ENCODE data around the gene TOR4A.

Gene TOR4A

DNA sequence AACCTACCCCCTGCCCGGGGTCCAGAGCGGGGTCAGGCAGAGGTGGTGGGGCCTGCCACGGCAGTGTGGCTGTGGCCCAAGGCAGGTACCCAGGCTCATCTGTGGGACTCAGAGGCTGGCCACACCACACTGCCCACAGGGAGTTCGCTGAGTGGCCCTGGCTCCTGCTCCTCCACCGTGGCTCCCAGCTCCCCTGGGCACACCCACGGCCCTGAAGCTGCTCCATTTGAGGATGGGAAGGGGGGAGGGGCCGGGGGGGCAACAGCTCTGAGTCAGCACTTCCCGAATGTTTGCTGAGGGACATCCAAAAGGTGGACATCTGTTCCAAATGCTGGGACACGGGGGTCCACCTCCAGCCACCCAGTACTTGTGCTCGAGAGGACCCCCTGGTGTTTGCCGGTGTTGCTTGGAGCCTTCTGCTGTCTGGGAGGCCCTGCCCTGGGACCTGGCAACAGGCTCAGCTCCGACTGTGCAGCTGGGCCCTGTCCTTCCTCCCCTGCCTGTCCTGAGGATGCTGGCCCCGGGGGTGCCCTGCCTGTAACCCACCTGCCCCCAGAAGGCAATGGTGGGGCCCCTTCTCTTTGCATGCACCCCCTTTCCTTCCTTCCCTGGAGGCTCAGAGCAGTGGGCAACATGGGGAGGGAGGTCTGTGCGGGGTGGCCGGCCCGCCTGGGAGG lies 27.0 kb downstream of the TOR4A start:
- TF ChIP-seq POU2F2 (IDR thresholded peaks at IDR 0.05; ENCODE audit: low read depth, low read length) (no peak), TAF1 (IDR thresholded peaks at IDR 0.05; ENCODE audit: low read depth, low read length) (no peak), POLR2AphosphoS5 (IDR thresholded peaks at IDR 0.05; ENCODE audit: low read depth, low read length) (no peak), POLR2A (IDR thresholded peaks at IDR 0.05; ENCODE audit: low read depth, low read length) (no peak), PAX5 (IDR thresholded peaks at IDR 0.05; ENCODE audit: insufficient read depth, low read length, severe bottlenecking) (no peak), SPI1 (IDR thresholded peaks at IDR 0.05; ENCODE audit: low read depth, low read length) (no peak)
- FAIRE-seq = no peak
- no peak for DNase-seq (ENCODE audit: insufficient read length, low spot score)

DNA sequence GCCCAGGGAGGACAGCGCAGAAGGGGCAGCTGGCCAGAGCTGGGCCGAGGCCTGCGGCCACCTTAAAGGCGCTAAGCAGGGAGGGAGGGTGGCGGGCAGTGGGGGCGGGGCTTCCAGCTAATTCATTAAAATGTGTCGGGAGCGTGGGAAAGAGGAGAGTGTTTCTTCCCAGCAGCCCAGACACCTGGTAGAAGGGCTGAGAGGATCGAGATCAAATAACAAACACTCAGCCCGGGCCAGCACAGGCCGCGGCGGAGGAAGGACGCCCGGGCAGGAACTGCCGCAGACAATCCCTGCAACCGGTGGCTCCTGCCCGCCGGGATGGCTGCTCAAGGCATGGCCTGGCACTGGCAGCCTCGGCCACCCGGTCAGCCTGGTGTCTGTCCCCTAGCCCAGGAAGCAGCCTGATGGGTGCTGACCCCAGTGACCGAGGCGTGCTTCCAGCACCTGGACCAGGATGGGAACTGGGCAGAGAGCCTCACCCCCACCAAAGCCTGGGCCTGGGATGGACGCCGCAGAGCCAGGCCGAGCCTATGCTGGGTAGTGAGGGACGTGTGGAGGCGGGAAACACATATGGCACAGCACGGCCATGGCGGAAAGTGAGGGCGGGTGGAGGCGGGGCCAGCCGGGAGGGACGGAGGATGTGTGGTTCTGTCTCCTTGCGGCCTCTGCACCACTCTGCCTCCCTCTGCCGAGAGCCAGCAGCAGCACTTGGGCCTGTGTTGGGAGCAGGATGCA lies 27.7 kb downstream of the TOR4A start:
- DNase-seq (ENCODE audit: insufficient read length, low spot score) (peak; percentile 69), FAIRE-seq (peak; percentile 78)
- TF ChIP-seq PAX5 (IDR thresholded peaks at IDR 0.05; ENCODE audit: insufficient read depth, low read length, severe bottlenecking) = no peak
- TF ChIP-seq POLR2A (IDR thresholded peaks at IDR 0.05; ENCODE audit: low read depth, low read length) = no peak
- TF ChIP-seq SPI1 (IDR thresholded peaks at IDR 0.05; ENCODE audit: low read depth, low read length) = no peak
- TF ChIP-seq POU2F2 (IDR thresholded peaks at IDR 0.05; ENCODE audit: low read depth, low read length) = no peak
- TF ChIP-seq TAF1 (IDR thresholded peaks at IDR 0.05; ENCODE audit: low read depth, low read length) = no peak
- TF ChIP-seq POLR2AphosphoS5 (IDR thresholded peaks at IDR 0.05; ENCODE audit: low read depth, low read length) = no peak

DNA sequence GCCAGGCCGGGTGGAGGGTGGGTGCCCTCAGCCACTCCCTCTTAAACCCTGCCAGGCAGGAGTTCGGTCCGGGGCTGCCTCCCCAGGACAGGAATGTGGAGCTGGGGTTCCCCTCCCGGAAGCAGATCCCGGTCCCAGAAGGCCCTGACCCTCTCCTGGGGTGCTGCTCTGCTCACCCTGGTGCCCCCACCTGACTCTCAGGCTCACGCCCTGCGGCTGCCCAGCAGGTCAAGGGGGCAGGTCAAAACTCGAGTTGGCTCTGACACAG lies 28.2 kb downstream of the TOR4A start:
- DNase-seq (ENCODE audit: insufficient read length, low spot score) = no peak
- TF ChIP-seq PAX5 (IDR thresholded peaks at IDR 0.05; ENCODE audit: insufficient read depth, low read length, severe bottlenecking) = no peak
- TF ChIP-seq TAF1 (IDR thresholded peaks at IDR 0.05; ENCODE audit: low read depth, low read length) = no peak
- TF ChIP-seq POLR2AphosphoS5 (IDR thresholded peaks at IDR 0.05; ENCODE audit: low read depth, low read length) = no peak
- TF ChIP-seq SPI1 (IDR thresholded peaks at IDR 0.05; ENCODE audit: low read depth, low read length) = no peak
- TF ChIP-seq POLR2A (IDR thresholded peaks at IDR 0.05; ENCODE audit: low read depth, low read length) = no peak
- TF ChIP-seq POU2F2 (IDR thresholded peaks at IDR 0.05; ENCODE audit: low read depth, low read length) = no peak
- no peak for FAIRE-seq

DNA sequence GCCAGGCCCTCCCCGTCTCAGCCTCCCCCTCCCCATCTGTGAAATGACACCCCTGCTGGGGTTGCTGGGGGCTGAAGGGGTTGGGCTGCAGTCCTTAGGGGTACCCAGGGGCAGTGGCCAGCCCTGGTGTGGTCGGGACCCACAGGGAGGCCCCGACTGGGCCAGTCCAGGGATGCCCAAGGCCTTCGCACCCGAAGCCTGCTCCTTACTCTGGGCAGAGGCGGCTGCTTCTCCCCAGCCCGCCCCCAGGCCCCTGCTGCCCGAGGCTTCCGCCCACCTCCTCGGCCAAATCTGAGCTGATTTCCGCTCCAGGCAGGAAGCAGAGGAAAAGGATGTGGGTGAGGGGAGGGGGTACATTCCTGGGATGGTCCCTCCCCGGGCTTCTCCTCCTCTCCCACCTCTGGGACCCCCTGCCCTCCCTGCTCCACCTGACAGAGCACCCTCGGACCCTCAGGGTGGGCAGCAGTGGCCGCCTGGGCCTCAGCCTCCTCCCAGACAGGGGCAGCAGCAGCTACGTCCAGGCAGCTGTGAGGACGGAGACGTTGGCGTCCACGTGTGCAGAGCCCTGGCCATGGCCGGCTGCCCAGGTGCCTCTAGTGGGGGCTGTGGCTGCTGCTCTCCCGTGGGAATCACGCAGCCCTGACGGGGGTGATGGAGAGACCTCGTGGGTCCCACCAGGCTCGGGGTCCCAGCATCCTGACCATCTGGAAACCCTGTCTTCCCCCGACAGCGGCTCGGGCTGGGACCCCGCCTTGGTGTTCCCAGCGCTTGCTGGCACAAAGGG lies 28.7 kb downstream of the TOR4A start:
- no peak for DNase-seq (ENCODE audit: insufficient read length, low spot score)
- TF ChIP-seq POLR2A (IDR thresholded peaks at IDR 0.05; ENCODE audit: low read depth, low read length) = no peak
- no peak for TF ChIP-seq PAX5 (IDR thresholded peaks at IDR 0.05; ENCODE audit: insufficient read depth, low read length, severe bottlenecking)
- TF ChIP-seq SPI1 (IDR thresholded peaks at IDR 0.05; ENCODE audit: low read depth, low read length) = no peak
- FAIRE-seq = no peak

DNA sequence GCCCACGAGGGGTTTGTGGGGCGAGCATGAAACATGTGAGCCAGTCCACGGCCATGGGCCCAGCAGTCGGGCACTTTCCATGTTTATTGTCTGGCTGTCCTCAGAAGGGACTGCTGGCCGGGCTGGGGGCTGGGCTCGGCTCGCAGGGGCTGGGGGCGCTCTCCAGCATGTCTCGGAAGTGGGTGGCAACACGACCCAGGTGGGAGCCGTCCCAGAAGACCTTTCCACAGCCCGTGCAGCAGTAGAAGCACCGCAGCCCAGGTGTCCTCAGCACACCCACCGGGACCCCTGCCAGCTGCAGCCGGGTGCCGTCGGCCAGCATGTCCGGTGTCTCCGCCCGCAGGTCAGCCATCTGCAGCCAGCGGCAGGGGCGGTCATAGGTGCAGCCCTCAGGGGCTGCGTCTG lies 29.3 kb downstream of the TOR4A start:
- DNase-seq (ENCODE audit: insufficient read length, low spot score) = no peak
- TF ChIP-seq TAF1 (IDR thresholded peaks at IDR 0.05; ENCODE audit: low read depth, low read length) = no peak
- no peak for TF ChIP-seq POLR2A (IDR thresholded peaks at IDR 0.05; ENCODE audit: low read depth, low read length)
- no peak for TF ChIP-seq POU2F2 (IDR thresholded peaks at IDR 0.05; ENCODE audit: low read depth, low read length)
- no peak for TF ChIP-seq POLR2AphosphoS5 (IDR thresholded peaks at IDR 0.05; ENCODE audit: low read depth, low read length)
- no peak for TF ChIP-seq SPI1 (IDR thresholded peaks at IDR 0.05; ENCODE audit: low read depth, low read length)
- TF ChIP-seq PAX5 (IDR thresholded peaks at IDR 0.05; ENCODE audit: insufficient read depth, low read length, severe bottlenecking) = no peak
- FAIRE-seq = no peak

DNA sequence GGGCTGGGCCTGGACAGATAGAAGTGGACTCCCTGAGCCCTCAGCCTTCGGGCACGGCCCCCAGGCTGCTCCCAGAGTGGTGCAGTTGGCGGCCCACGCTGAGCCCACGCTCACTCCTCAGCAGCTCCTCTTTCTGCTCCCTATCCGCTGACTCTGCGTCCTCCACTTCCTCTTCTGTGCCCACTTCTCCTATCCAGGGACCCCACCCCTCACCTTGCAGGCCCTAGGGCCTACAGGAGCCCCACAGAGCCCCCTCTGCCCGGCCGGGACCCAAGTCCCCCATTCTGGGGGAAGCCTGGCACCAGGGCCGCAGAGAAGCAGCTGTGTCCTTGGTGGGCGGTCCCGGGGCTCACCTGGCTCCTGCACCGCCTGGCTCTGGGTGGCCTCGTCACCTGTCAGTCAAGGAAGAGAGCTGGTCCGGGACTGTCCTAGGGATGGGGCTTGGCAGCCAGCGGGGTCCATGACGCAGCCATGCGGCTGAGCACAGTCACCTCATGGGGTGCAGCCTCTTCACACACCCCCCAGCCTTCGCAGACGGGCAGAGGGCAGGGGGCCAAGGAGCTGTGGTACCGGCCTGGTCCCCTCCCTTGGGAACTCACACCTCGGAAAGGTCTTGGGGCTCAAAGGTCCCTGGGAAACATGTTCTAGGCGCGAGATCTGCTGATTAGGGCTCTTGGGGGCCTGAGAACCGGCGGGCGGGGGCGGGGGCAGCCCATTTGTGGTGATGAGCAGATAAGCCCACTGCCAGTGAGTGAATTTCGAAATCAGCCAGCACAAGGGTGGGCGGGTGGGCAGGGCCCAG lies 29.9 kb downstream of the TOR4A start:
- DNase-seq (ENCODE audit: insufficient read length, low spot score) (peak; percentile 33), FAIRE-seq (no peak)
- no peak for TF ChIP-seq TAF1 (IDR thresholded peaks at IDR 0.05; ENCODE audit: low read depth, low read length)
- TF ChIP-seq SPI1 (IDR thresholded peaks at IDR 0.05; ENCODE audit: low read depth, low read length) = peak; percentile 56

DNA sequence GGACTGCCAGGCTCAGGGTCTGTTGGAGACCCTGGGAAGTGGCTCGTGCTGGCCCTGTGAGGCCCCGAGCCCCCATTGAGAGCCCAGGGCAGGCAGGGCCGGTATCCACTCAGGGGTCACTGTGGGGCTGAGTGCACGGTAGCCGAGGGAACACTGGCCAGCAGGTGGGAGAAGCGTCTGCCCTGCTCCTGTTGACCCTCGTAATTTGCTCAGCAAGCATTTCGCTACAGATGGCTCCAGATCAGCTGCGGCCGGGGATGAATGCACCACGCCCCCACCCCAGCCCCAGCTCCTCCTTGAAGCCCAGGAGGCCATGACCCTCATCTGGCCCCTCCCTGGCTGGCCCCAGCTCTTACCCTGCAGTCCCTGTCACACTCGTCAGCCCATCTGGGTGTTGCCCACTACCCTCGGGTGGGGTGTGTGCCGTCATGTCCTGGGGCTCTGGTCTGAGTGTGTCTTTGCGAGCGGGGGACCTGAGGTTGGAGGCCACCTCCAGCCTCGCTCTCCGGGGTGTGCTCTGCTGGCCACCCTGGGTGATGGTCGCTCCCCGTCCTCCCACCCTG lies 30.6 kb downstream of the TOR4A start:
- TF ChIP-seq POLR2A (IDR thresholded peaks at IDR 0.05; ENCODE audit: low read depth, low read length) (no peak), PAX5 (IDR thresholded peaks at IDR 0.05; ENCODE audit: insufficient read depth, low read length, severe bottlenecking) (no peak), TAF1 (IDR thresholded peaks at IDR 0.05; ENCODE audit: low read depth, low read length) (no peak), POLR2AphosphoS5 (IDR thresholded peaks at IDR 0.05; ENCODE audit: low read depth, low read length) (no peak), SPI1 (IDR thresholded peaks at IDR 0.05; ENCODE audit: low read depth, low read length) (no peak), POU2F2 (IDR thresholded peaks at IDR 0.05; ENCODE audit: low read depth, low read length) (no peak)
- FAIRE-seq (no peak), DNase-seq (ENCODE audit: insufficient read length, low spot score) (no peak)

DNA sequence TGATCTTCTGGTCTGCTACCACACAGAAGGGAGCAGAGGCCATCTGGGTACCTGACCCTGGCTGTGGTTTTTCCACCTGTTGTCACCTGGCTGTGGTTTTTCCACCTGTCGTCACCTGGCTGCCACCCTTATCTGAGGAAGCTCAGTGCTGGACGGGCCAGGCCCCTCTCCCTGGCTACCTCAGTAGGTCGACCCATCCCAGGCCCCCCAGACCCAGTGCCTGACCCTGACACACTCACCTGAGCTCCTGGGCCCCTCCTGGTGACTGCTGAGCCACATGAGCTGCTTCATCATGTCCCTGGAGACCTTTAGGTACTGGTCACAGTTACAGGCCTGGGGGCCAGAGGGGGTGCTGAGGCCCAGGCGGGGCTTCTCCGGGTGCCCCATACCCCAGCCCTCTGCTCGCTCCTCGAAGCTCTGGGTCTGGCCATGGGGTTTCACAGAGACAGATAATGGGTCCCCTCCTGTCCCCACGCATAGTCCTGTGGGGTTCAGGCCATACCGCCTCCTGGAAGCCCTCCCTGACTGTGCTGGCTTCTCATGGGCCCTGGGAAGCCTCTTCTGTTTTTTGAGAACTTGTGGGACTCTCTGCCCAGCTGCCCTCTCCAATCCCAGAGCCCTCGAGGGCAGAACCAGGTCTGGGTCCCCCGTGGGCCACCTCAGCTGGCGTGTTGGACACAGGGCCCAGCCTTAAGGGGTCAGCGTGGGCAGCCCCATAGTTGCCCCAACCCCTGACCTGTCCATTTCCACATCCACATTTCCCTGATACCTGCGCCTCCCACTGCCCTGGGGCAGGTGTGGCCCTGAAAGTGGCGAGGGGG lies 32.1 kb downstream of the TOR4A start:
- DNase-seq (ENCODE audit: insufficient read length, low spot score) = peak; percentile 22
- FAIRE-seq = no peak
- TF ChIP-seq SPI1 (IDR thresholded peaks at IDR 0.05; ENCODE audit: low read depth, low read length) = no peak
- TF ChIP-seq POU2F2 (IDR thresholded peaks at IDR 0.05; ENCODE audit: low read depth, low read length) = no peak
- TF ChIP-seq POLR2A (IDR thresholded peaks at IDR 0.05; ENCODE audit: low read depth, low read length) = no peak
- no peak for TF ChIP-seq TAF1 (IDR thresholded peaks at IDR 0.05; ENCODE audit: low read depth, low read length)
- no peak for TF ChIP-seq PAX5 (IDR thresholded peaks at IDR 0.05; ENCODE audit: insufficient read depth, low read length, severe bottlenecking)
- TF ChIP-seq POLR2AphosphoS5 (IDR thresholded peaks at IDR 0.05; ENCODE audit: low read depth, low read length) = no peak

All from GM12891 (cell line).